H1 (cell line): ENCODE results near the gene TUT4. TPM values are rescaled to one million over a fixed set of nuclear protein-coding genes. Genes with fewer than 3 reads are reported as not detected.

Experiments used
- polyA plus RNA-seq, 7 experiments: library from polyadenylated mRNA; depleted of rRNA in 3 of 7; stranded (reverse) in 5 of 7; unstranded in 2 of 7; fragments of >200 nt in 5 of 7; fragments of 200-250 nt in 2 of 7; gene quantifications; 1 replicate in 5 of 7; 2 replicates in 1 of 7; 4 replicates in 1 of 7; pipeline versions ENCODE4 v1.2.1 to v1.2.3, GENCODE V29; 2011 to 2013; ENCODE audit warnings: missing spikeins in 2 of 7, mixed read lengths in 2 of 7
- total RNA-seq: library from RNA; stranded (reverse); fragmentation: NEBNext Ultra II Directional; extraction: Animal tissue kit (Norgen Biotek cat#: 25700); gene quantifications from 2 replicates; pipeline ENCODE4 v1.2.1, GENCODE V29; 2021
- TF ChIP-seq, protein P1 (sequence below), 3 experiments: IDR thresholded peaks; 1 replicate in 2 of 3; 2 replicates in 1 of 3; pipeline versions ENCODE4 v1.5.1 to v1.6.1; 2011; ENCODE audit warnings: low read length in 3 of 3, mild to moderate bottlenecking in 3 of 3, inconsistent platforms in 2 of 3, low read depth in 1 of 3, moderate library complexity in 1 of 3; ENCODE audit not compliant: insufficient read depth in 1 of 3; ENCODE audit errors: control extremely low read depth in 1 of 3

TUT4 gene
- total and polyA plus RNA-seq, 2 of the 8 experiments (the other 6 are each of a cell fraction or from before 2014, with no cell fraction given), result 54.5 to 63.3 TPM

GRCh38 chr1:52574594-52574993, 21.7 kb upstream of the TUT4 start (continued):
- TF ChIP-seq, protein P1, sequence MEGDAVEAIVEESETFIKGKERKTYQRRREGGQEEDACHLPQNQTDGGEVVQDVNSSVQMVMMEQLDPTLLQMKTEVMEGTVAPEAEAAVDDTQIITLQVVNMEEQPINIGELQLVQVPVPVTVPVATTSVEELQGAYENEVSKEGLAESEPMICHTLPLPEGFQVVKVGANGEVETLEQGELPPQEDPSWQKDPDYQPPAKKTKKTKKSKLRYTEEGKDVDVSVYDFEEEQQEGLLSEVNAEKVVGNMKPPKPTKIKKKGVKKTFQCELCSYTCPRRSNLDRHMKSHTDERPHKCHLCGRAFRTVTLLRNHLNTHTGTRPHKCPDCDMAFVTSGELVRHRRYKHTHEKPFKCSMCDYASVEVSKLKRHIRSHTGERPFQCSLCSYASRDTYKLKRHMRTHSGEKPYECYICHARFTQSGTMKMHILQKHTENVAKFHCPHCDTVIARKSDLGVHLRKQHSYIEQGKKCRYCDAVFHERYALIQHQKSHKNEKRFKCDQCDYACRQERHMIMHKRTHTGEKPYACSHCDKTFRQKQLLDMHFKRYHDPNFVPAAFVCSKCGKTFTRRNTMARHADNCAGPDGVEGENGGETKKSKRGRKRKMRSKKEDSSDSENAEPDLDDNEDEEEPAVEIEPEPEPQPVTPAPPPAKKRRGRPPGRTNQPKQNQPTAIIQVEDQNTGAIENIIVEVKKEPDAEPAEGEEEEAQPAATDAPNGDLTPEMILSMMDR (IDR thresholded peaks at IDR 0.05; ENCODE audit: control extremely low read depth in 1 of 3, insufficient read depth in 1 of 3, low read depth in 1 of 3, low read length in 3 of 3), result no peak
- TF ChIP-seq, all 59 proteins: peak for 0
